DOHH2 (cell line): ENCODE results near the gene HBA2.

Experiments
- H3F3A ChIP-seq: fragments of 200-600 bp; sonication (generic), shearing (Covaris generic); 2 replicates; pipeline ENCODE4 v1.6.0; 2016; ENCODE audit warnings: antibody characterized with exemption, mild to moderate bottlenecking; ENCODE audit not compliant: control insufficient read depth, insufficient read depth
- H3K27ac ChIP-seq: fragments of 200-600 bp; sonication (generic); 2 replicates; pipeline ENCODE4 v1.5.1; 2014; ENCODE audit warnings: low read depth, mild to moderate bottlenecking, low read length, moderate library complexity
- H3K27me3 ChIP-seq: fragments of 200-600 bp; sonication (generic); 2 replicates; pipeline ENCODE4 v1.6.1; 2014; ENCODE audit warnings: mild to moderate bottlenecking, low read length, mixed read lengths; ENCODE audit not compliant: control insufficient read depth
- H3K36me3 ChIP-seq: fragments of 200-600 bp; sonication (generic); 2 replicates; pipeline ENCODE4 v1.6.1; 2014; ENCODE audit warnings: mild to moderate bottlenecking, low read length, moderate library complexity, mixed read lengths; ENCODE audit not compliant: control insufficient read depth
- H3K4me1 ChIP-seq: fragments of 200-600 bp; sonication (generic); 2 replicates; pipeline ENCODE4 v1.6.1; 2014; ENCODE audit warnings: mild to moderate bottlenecking, low read length, mixed read lengths; ENCODE audit not compliant: control insufficient read depth
- H3K4me2 ChIP-seq: fragments of 200-600 bp; sonication (generic); 2 replicates; pipeline ENCODE4 v1.6.0; 2014; ENCODE audit warnings: mild to moderate bottlenecking, low read length, moderate library complexity
- H3K4me3 ChIP-seq: fragments of 200-600 bp; sonication (generic); 2 replicates; pipeline ENCODE4 v1.5.1; 2014; ENCODE audit warnings: mild to moderate bottlenecking, low read length, mixed read lengths
- H3K79me2 ChIP-seq: fragments of 200-600 bp; sonication (generic); 2 replicates; pipeline ENCODE4 v1.6.1; 2014; ENCODE audit warnings: mild to moderate bottlenecking, low read length, mixed read lengths; ENCODE audit not compliant: control insufficient read depth
- H3K9me2 ChIP-seq: fragments of 200-600 bp; sonication (generic); replicated peaks from 2 replicates; pipeline ENCODE4 v1.6.1; 2014; ENCODE audit warnings: mild to moderate bottlenecking, low read length, mixed read lengths; ENCODE audit not compliant: control insufficient read depth
- H3K9me3 ChIP-seq: fragments of 200-600 bp; sonication (generic); 2 replicates; pipeline ENCODE4 v1.6.1; 2014; ENCODE audit warnings: antibody characterized with exemption, low read length, mixed read lengths; ENCODE audit not compliant: control insufficient read depth, insufficient read depth
- H4K20me1 ChIP-seq: fragments of 200-600 bp; sonication (generic); 2 replicates; pipeline ENCODE4 v1.6.0; 2014; ENCODE audit warnings: low read depth, mild to moderate bottlenecking, antibody characterized with exemption, low read length, moderate library complexity; ENCODE audit not compliant: control insufficient read depth, insufficient read depth
- CTCF ChIP-seq: fragments of 200-600 bp; sonication (generic); IDR thresholded peaks from one replicate; pipeline ENCODE4 v1.5.1; 2014; ENCODE audit warnings: antibody characterized with exemption, mild to moderate bottlenecking, low read depth, low read length; ENCODE audit not compliant: poor library complexity, severe bottlenecking
- EZH2phosphoT487 ChIP-seq: fragments of 200-600 bp; sonication (generic); IDR thresholded peaks from 2 replicates; pipeline ENCODE4 v1.6.1; 2017; ENCODE audit warnings: borderline replicate concordance, mild to moderate bottlenecking, antibody characterized with exemption, low read length, moderate library complexity, mixed read lengths

HBA2 gene

DNA sequence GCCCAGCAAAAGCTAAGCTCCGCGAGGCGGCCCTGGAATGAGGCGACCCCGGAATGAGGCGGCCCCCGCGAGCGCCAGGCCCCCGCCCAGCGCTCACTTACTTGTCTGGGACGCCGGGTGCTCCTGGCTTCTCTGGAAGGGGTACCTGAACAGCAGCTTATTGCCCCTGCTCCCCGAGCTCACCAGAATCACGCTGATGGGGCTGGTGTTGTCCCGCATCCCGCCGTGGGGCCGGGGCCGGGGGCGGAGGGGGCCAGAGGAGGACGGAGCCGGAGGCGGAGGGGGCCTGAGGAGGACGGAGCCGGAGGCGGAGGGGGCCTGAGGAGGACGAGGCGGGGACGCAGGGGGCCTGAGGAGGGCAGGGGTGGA lies 34.6 kb upstream of the HBA2 start:
- Histone ChIP-seq H3K4me1 (peaks cover 14% of the 10 kb centered on the region), H3K27ac (peak overlapping the region; percentile 43)

GRCh38 chr16:140175-140857 lies 32.4 kb upstream of the HBA2 start:
- Histone ChIP-seq H3F3A (peaks cover 6% of the 10 kb centered on the region; the same call in 1 of the 2 replicates), H3K27ac (no peak overlapping the region), H3K36me3 (peaks cover 3% of the 10 kb centered on the region), H4K20me1 (no peaks in the 10 kb centered on the region), H3K4me2 (no peak overlapping the region), H3K9me3 (no peaks in the 10 kb centered on the region), H3K79me2 (peaks cover 28% of the 10 kb centered on the region), H3K4me1 (peaks cover 11% of the 10 kb centered on the region), H3K27me3 (peaks cover 6% of the 10 kb centered on the region), H3K4me3 (no peak overlapping the region), H3K9me2 (no peaks in the 10 kb centered on the region)
- no peak for TF ChIP-seq CTCF

More for the DNA sequence above, 34.6 kb upstream of the HBA2 start:
- peaks cover 49% of the 10 kb centered on the region for H3K79me2 ChIP-seq
- H3K36me3 ChIP-seq, result peaks cover 3% of the 10 kb centered on the region
- peak overlapping the region; percentile 83 for H3K4me2 ChIP-seq
- H3K9me2 ChIP-seq, result no peaks in the 10 kb centered on the region
- no peaks in the 10 kb centered on the region for H3K9me3 ChIP-seq
- H3F3A ChIP-seq, result peaks cover 6% of the 10 kb centered on the region; the same call in 1 of the 2 replicates
- TF ChIP-seq CTCF, result no peak
- TF ChIP-seq EZH2phosphoT487, result no peak
- H3K27me3 ChIP-seq, result no peaks in the 10 kb centered on the region
- H3K4me3 ChIP-seq, result peak overlapping the region; percentile 97
- no peaks in the 10 kb centered on the region for H4K20me1 ChIP-seq

DNA sequence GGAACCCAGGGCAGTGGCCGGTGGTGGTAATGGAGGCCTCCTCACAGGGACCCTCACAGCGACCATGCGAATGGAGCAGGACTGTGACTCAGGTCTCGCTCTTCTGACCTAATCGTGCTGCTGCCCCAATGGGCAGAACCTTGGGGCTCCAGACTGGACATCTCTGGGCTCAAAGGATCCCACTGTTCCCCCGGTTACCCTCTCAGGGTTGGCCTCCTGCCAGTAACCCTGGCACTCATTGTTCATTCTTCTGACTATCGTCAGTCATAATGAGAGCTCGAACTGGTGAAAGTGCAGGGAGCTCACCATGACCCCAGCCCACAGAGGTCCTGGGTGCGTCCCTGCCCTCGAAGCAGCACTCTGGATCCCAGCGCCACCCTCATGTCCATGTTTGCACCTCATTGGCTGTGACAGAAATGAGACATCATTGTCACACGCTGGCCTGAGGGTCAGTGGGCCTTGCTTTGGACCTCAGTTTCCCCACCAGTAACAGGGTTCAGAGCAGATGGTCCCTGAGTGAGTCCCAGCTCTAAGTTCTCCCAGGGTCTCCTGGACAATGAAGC lies 30.2 kb upstream of the HBA2 start:
- Histone ChIP-seq H3F3A (peaks cover 6% of the 10 kb centered on the region; the same call in 1 of the 2 replicates), H3K27ac (no peak overlapping the region), H3K27me3 (peaks cover 12% of the 10 kb centered on the region), H3K4me3 (no peak overlapping the region), H3K79me2 (peaks cover 7% of the 10 kb centered on the region), H3K9me3 (no peaks in the 10 kb centered on the region), H3K36me3 (no peaks in the 10 kb centered on the region), H3K4me2 (no peak overlapping the region), H3K4me1 (peaks cover 3% of the 10 kb centered on the region; the same call in 1 of the 2 replicates), H3K9me2 (no peaks in the 10 kb centered on the region), H4K20me1 (no peaks in the 10 kb centered on the region)
- TF ChIP-seq CTCF (no peak), EZH2phosphoT487 (no peak)
